ENCODE data around the gene MARCHF2. TPM values are rescaled to one million over a fixed set of nuclear protein-coding genes. Genes with fewer than 3 reads are reported as not detected.
A peak's percentile ranks its signal among the peaks of the same experiment; 100 is the strongest.

Gene MARCHF2
- polyA plus RNA-seq, 3 donors, result 47.8 to 117 (median 90.8) TPM

GRCh38 chr19:8463365-8463764 is 50.3 kb downstream of the MARCHF2 start:
- H4K20me1 ChIP-seq (ENCODE audit: insufficient read depth, low read length), result peaks cover 98% of the 10 kb centered on the region
- H3K27ac Mint-ChIP-seq, result peak overlapping the region in 1 of 7 donors; percentile 20
- H3K36me3 Mint-ChIP-seq, result peaks cover 80 to 88% of the 10 kb centered on the region in 2 donors
- H3K27me3 Mint-ChIP-seq (ENCODE audit: low read depth in 3 of 3), result peaks cover 0 to 2% (median 1%) of the 10 kb centered on the region in 3 donors
- no peak for DNase-seq
- H3K4me1 Mint-ChIP-seq, result peaks cover 4% of the 10 kb centered on the region
- peaks cover 73 to 100% of the 10 kb centered on the region in 2 donors for H3K36me3 ChIP-seq (replicated peaks in 1 of 2; ENCODE audit: control insufficient read depth in 1 of 2, insufficient read depth in 2 of 2, low read length in 2 of 2)
- H3K9ac ChIP-seq (ENCODE audit: insufficient read depth, low read length, poor library complexity, severe bottlenecking), result no peak overlapping the region
- H3K4me3 ChIP-seq (replicated peaks in 1 of 3; ENCODE audit: low read depth in 2 of 3, low read length in 3 of 3), result no peak overlapping the region
- no peak overlapping the region for H3K4me3 Mint-ChIP-seq
- H2AFZ ChIP-seq (ENCODE audit: insufficient read depth, low read depth, low read length, poor library complexity, severe bottlenecking), result no peak overlapping the region
- H3K27ac ChIP-seq (ENCODE audit: low read depth in 1 of 2, low read length in 2 of 2), result no peak overlapping the region
- H3K4me1 ChIP-seq (ENCODE audit: control insufficient read depth in 1 of 2, insufficient read depth in 2 of 2, low read length in 2 of 2), result no peaks in the 10 kb centered on the region
- intact Hi-C loops (cut with micrococcal nuclease), result no loop called here
- no peaks in the 10 kb centered on the region for H3K9me3 Mint-ChIP-seq
- TF ChIP-seq CTCF (IDR thresholded peaks at IDR 0.05), result no peak
- H3K27me3 ChIP-seq (ENCODE audit: control insufficient read depth in 2 of 2, insufficient read depth in 2 of 2, low read length in 2 of 2), result no peaks in the 10 kb centered on the region
- H3K4me2 ChIP-seq (replicated peaks; ENCODE audit: extremely low read depth, low read length, poor library complexity, severe bottlenecking), result no peak overlapping the region
- H3K79me2 ChIP-seq (ENCODE audit: insufficient read depth, low read length), result peaks cover 99% of the 10 kb centered on the region
- no peaks in the 10 kb centered on the region for H3K9me3 ChIP-seq (replicated peaks in 1 of 2; ENCODE audit: control insufficient read depth in 1 of 2, insufficient read depth in 1 of 2, low read length in 2 of 2)
- 98% methylated on average over 6 of the region's 8 CpGs for WGBS (ENCODE audit: insufficient coverage)

- DNase-seq, result no peak
- no peaks in the 10 kb centered on the region for H3K9me3 Mint-ChIP-seq
- no peak for TF ChIP-seq CTCF (IDR thresholded peaks at IDR 0.05)
- no peak overlapping the region for H3K27ac ChIP-seq (ENCODE audit: low read depth in 1 of 2, low read length in 2 of 2)
- intact Hi-C loops (cut with micrococcal nuclease), result no loop called here
- H3K27me3 ChIP-seq (ENCODE audit: control insufficient read depth in 2 of 2, insufficient read depth in 2 of 2, low read length in 2 of 2), result no peaks in the 10 kb centered on the region
- H3K27ac Mint-ChIP-seq, result no peak overlapping the region
- H3K4me2 ChIP-seq (replicated peaks; ENCODE audit: extremely low read depth, low read length, poor library complexity, severe bottlenecking), result no peak overlapping the region
- peaks cover 98% of the 10 kb centered on the region for H4K20me1 ChIP-seq (ENCODE audit: insufficient read depth, low read length)
- peaks cover 99% of the 10 kb centered on the region for H3K79me2 ChIP-seq (ENCODE audit: insufficient read depth, low read length)
- H3K4me3 ChIP-seq (replicated peaks in 1 of 3; ENCODE audit: low read depth in 2 of 3, low read length in 3 of 3), result no peak overlapping the region
- no peaks in the 10 kb centered on the region for H3K4me1 ChIP-seq (ENCODE audit: control insufficient read depth in 1 of 2, insufficient read depth in 2 of 2, low read length in 2 of 2)
- H3K9me3 ChIP-seq (replicated peaks in 1 of 2; ENCODE audit: control insufficient read depth in 1 of 2, insufficient read depth in 1 of 2, low read length in 2 of 2), result no peaks in the 10 kb centered on the region
- peaks cover 93 to 96% of the 10 kb centered on the region in 2 donors for H3K36me3 Mint-ChIP-seq
- H3K4me1 Mint-ChIP-seq, result peaks cover 9% of the 10 kb centered on the region
- H3K36me3 ChIP-seq (replicated peaks in 1 of 2; ENCODE audit: control insufficient read depth in 1 of 2, insufficient read depth in 2 of 2, low read length in 2 of 2), result peaks cover 88 to 100% of the 10 kb centered on the region in 2 donors
- peaks cover 0 to 2% (median 0%) of the 10 kb centered on the region in 3 donors for H3K27me3 Mint-ChIP-seq (ENCODE audit: low read depth in 3 of 3)
- no peak overlapping the region for H3K9ac ChIP-seq (ENCODE audit: insufficient read depth, low read length, poor library complexity, severe bottlenecking)
- H3K4me3 Mint-ChIP-seq, result no peak overlapping the region
- 96% methylated on average over 4 of the region's 4 CpGs for WGBS (ENCODE audit: insufficient coverage)
- no peak overlapping the region for H2AFZ ChIP-seq (ENCODE audit: insufficient read depth, low read depth, low read length, poor library complexity, severe bottlenecking)
Measured at GRCh38 chr19:8466018-8466417, 52.9 kb downstream of the MARCHF2 start.

Measured in CD14-positive monocyte (primary cell).